Upper lobe of left lung (tissue), 6 donors: ENCODE results near the gene TLE2. TPM values are rescaled to one million over a fixed set of nuclear protein-coding genes. Genes with fewer than 3 reads are reported as not detected.
"Not testable (repeated sequence)": the region's sequence is repeated elsewhere in the genome, so short reads cannot be mapped to it uniquely, and the experiment has no call there.

Experiments
- ATAC-seq, 2 donors: fragments of 200-7000 bp; cut with Tn5 transposase; one replicate each; pipeline ENCODE4 v1.9.1; 2022; ENCODE audit warnings: mild to moderate bottlenecking in 2 of 2, moderate library complexity in 2 of 2; ENCODE audit not compliant: low FRiP score in 2 of 2
- DNase-seq, 2 donors: peaks; one replicate each; pipeline ENCODE4 v3.0.0-alpha.2; 2019 to 2020
- H3K27ac ChIP-seq, 4 donors: fragments of 200-600 bp; sonication (generic); one replicate each; pipeline ENCODE4 v1.5.1; 2016 to 2019
- H3K27me3 ChIP-seq, 4 donors: fragments of 200-600 bp; sonication (generic); one replicate each; pipeline ENCODE4 v1.5.1; 2017 to 2019
- H3K36me3 ChIP-seq, 4 donors: fragments of 200-600 bp; sonication (generic); one replicate each; pipeline ENCODE4 v1.5.1; 2016 to 2019
- H3K4me1 ChIP-seq, 4 donors: fragments of 200-600 bp; sonication (generic); one replicate each; pipeline ENCODE4 v1.5.1; 2018 to 2019
- H3K4me3 ChIP-seq, 4 donors: fragments of 200-600 bp; sonication (generic); one replicate each; pipeline ENCODE4 v1.5.1; 2017 to 2019; ENCODE audit warnings: mild to moderate bottlenecking in 2 of 4, moderate library complexity in 1 of 4
- H3K9me3 ChIP-seq, 4 donors: fragments of 200-600 bp; sonication (generic); one replicate each; pipeline ENCODE4 v1.5.1; 2018 to 2019
- CTCF ChIP-seq, 6 experiments: fragments of 450-650 bp in 4 of 6; fragments of 200-600 bp in 2 of 6; sonication (generic) in 2 of 6; IDR thresholded peaks; one replicate each; pipeline ENCODE4 v1.5.1; 2016 to 2019; ENCODE audit warnings: antibody characterized with exemption in 6 of 6
- EP300 ChIP-seq, 4 donors: sonication (generic); formaldehyde crosslinking; IDR thresholded peaks; one replicate each; pipeline ENCODE4 v1.5.1; 2017; ENCODE audit warnings: antibody characterized with exemption in 4 of 4, control low read depth in 2 of 4
- POLR2A ChIP-seq, 4 donors: fragments of 450-650 bp; IDR thresholded peaks; one replicate each; pipeline ENCODE4 v1.5.1; 2016 to 2017; ENCODE audit warnings: antibody characterized with exemption in 4 of 4, mild to moderate bottlenecking in 2 of 4
- POLR2AphosphoS5 ChIP-seq, 2 donors: sonication (generic); formaldehyde crosslinking; IDR thresholded peaks; one replicate each; pipeline ENCODE4 v1.5.1; 2017; ENCODE audit warnings: antibody characterized with exemption in 2 of 2
- WGBS, 2 donors: methylation state at CpG; one replicate each; pipeline ENCODE4 v1.1.5; 2017 to 2018; 5-methylcytosine and 5-hydroxymethylcytosine counted together
- total RNA-seq, 6 donors: library from RNA; depleted of rRNA in 4 of 6; stranded (reverse); fragments of >200 nt in 4 of 6; gene quantifications; one replicate each; pipeline versions ENCODE4 v1.1.0 to v1.2.1, GENCODE V29; 2016 to 2021
- donor health status: DM: no; HTN: no; CAD: no; lungs with moderate emphysema.
- donor health status: DM: no; HTN: yes; CAD: no; lungs with severe emphysema.

The TLE2 gene
- total RNA-seq, 6 donors from 2014 or later: 35.0 to 115 (median 56.0) TPM

DNA sequence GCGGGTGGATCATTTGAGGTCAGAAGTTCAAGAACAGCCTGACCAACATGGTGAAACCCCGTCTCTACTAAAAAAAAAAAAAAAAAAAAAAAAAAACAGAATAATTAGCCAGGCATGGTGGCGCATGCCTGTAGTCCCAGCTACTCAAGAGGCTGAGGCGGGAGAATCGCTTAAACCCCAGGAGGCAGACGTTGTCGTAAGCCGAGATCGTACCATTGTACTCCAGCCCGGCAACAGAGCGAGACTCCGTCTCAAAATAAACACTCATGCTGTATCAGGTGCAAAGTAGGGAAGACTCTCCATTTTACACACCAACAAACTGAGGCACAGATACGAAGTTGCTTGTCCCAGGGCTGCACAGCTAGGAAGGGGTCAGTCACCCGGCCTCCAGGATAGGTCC lies 36.1 kb downstream of the TLE2 start:
- ATAC-seq: no peak

DNA sequence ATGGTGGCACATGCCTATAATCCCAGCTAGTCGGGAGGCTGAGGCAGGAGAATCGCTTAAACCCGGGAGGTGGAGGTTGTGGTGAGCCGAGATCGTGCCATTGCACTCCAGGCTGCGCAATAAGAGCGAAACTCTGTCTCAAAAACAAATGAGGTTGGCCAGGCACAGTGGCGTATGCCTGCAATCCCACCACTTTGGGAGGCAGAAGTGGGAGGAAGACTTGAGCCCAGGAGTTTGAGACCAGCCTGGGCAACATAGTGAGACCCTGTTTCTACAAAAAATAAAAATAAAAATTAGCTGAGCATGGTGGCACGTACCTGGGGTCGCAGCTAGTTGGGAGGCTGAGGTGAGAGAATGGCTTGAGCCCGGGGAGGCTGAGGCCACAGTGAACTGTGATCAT lies 36.7 kb downstream of the TLE2 start:
- H3K4me1 ChIP-seq, H3K27me3 ChIP-seq, H3K4me3 ChIP-seq, H3K36me3 ChIP-seq, DNase-seq, H3K27ac ChIP-seq, ATAC-seq, H3K9me3 ChIP-seq: not testable (repeated sequence)
- WGBS, 2 donors: 92 to 94% methylated on average over 11 of the region's 11 CpGs

More for the DNA sequence above, 36.1 kb downstream of the TLE2 start:
- TF ChIP-seq POLR2AphosphoS5 (IDR thresholded peaks at IDR 0.05) (no peak), CTCF (IDR thresholded peaks at IDR 0.05) (no peak)
- Histone ChIP-seq H3K27me3 (no peaks in the 10 kb centered on the region), H3K4me1 (no peaks in the 10 kb centered on the region), H3K36me3 (peaks cover 0 to 6% (median 0%) of the 10 kb centered on the region in 4 donors), H3K4me3 (no peak overlapping the region), H3K27ac (no peak overlapping the region), H3K9me3 (no peaks in the 10 kb centered on the region)
- 79 to 85% methylated on average over 14 of the region's 14 CpGs for WGBS, 2 donors
- DNase-seq: no peak

GRCh38 chr19:2989236-2989946 lies 39.7 kb downstream of the TLE2 start:
- Histone ChIP-seq H3K36me3 (no peaks in the 10 kb centered on the region), H3K27me3 (no peaks in the 10 kb centered on the region), H3K4me3 (no peak overlapping the region), H3K4me1 (peaks cover 0 to 2% (median 1%) of the 10 kb centered on the region in 4 donors), H3K9me3 (no peaks in the 10 kb centered on the region), H3K27ac (no peak overlapping the region)
- DNase-seq (no peak), ATAC-seq (no peak)
- 95 to 97% methylated on average over 8 to 11 of the region's 15 CpGs for WGBS, 2 donors
- no peak for TF ChIP-seq POLR2AphosphoS5 (IDR thresholded peaks at IDR 0.05)
- TF ChIP-seq POLR2A (IDR thresholded peaks at IDR 0.05): no peak
- TF ChIP-seq EP300 (IDR thresholded peaks at IDR 0.05): no peak
- TF ChIP-seq CTCF (IDR thresholded peaks at IDR 0.05): no peak

GRCh38 chr19:2988568-2988967 lies 40.5 kb downstream of the TLE2 start:
- Histone ChIP-seq H3K4me1 (peaks cover 7 to 10% (median 9%) of the 10 kb centered on the region in 4 donors), H3K36me3 (no peaks in the 10 kb centered on the region), H3K9me3 (no peaks in the 10 kb centered on the region), H3K27ac (no peak overlapping the region), H3K4me3 (no peak overlapping the region), H3K27me3 (no peaks in the 10 kb centered on the region)
- TF ChIP-seq EP300 (IDR thresholded peaks at IDR 0.05) (no peak), CTCF (IDR thresholded peaks at IDR 0.05) (no peak), POLR2A (IDR thresholded peaks at IDR 0.05) (no peak), POLR2AphosphoS5 (IDR thresholded peaks at IDR 0.05) (no peak)
- DNase-seq: no peak
- no peak for ATAC-seq
- WGBS, 2 donors: 92 to 94% methylated on average over 3 of the region's 3 CpGs

GRCh38 chr19:2987797-2988196 lies 41.3 kb downstream of the TLE2 start:
- H3K4me1 ChIP-seq: peaks cover 15 to 18% (median 17%) of the 10 kb centered on the region in 4 donors
- WGBS, 2 donors: 83 to 84% methylated on average over 3 to 9 of the region's 12 CpGs
- H3K36me3 ChIP-seq: no peaks in the 10 kb centered on the region
- no peak for ATAC-seq
- no peak for DNase-seq
- no peak overlapping the region for H3K27ac ChIP-seq
- no peaks in the 10 kb centered on the region for H3K9me3 ChIP-seq
- H3K4me3 ChIP-seq: no peak overlapping the region
- TF ChIP-seq POLR2A (IDR thresholded peaks at IDR 0.05): no peak
- no peak for TF ChIP-seq CTCF (IDR thresholded peaks at IDR 0.05)
- H3K27me3 ChIP-seq: no peaks in the 10 kb centered on the region
